NCI-H1105 (cell line): ENCODE results near the gene C20orf141.
"Not testable (repeated sequence)": the region's sequence is repeated elsewhere in the genome, so short reads cannot be mapped to it uniquely, and the experiment has no call there.

Experiments
- DNase-seq: peaks from one replicate; lab custom pipeline; 2025; lab: John Stamatoyannopoulos, UW

Gene C20orf141, protein sequence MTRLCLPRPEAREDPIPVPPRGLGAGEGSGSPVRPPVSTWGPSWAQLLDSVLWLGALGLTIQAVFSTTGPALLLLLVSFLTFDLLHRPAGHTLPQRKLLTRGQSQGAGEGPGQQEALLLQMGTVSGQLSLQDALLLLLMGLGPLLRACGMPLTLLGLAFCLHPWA

DNA sequence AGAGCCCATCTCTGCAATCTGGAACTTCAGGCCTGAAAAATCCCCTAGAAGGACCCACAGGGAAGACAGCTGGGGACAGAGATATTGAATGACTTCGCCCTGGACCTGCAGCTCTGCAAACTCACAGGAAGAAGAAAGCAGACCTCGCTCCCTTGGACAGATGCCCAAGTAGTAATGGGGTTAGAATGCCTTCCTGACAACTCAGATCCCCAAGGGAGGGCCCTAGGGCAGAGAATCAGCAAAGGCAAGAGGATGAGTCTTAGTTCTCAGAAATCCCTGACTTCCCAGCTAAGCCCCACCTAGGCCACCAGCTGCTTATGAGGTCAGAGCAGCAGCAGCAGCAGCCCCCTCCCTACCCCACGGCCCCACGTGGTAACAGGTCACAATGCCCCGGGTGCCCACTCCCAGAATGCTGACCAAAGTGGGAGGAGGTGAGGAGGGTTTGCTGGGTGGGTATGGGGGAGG lies at the start of gene C20orf141:
Gene C20orf141, plus strand, starts transcription at position 401 of the 465 bp plus-strand sequence. CDS start 198 bp downstream, outside the sequence.
- no peak for DNase-seq

DNA sequence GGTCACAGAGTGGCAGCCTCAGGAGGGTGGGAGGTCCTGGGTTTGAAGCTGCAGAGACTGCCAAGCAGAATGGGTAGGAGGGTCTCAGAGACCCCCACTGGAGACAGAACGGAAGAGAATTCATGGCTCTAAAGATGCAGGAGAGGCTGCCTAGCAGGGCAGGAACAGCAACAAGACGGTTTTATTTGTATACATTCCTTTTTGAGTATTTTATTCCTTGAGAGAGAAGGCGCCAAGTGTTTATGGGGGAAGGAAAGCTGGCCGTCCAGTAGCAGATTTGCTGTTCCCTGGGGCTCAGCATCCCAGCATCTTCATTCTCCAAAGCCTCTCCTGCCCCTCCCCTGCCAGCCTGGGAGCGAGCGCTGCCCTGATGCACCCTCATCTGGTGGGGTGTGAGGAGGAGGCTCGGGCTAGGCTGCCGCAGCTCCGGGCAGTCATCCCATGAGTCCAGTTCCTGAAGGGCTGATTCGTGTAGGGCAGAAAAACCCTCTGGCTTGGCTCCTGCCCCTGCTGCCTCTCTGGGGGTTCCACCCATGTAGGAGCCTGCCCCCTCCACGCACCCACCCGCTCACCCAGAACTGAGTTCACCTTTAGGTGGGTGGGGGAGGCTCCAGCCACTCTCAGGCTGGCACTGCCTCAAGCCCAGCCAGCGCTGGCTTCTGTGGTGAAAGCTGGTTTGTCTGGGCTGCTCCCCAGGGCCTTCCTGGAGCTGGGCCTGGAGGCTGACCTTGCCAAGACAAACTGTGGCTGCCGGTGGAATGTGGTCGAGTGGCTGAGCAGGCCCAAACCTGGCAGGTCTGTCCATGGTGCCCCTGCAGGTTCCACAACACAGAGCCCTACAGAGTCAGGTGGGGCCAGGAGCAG lies 46.8 kb upstream of the C20orf141 start:
- DNase-seq: no peak

DNA sequence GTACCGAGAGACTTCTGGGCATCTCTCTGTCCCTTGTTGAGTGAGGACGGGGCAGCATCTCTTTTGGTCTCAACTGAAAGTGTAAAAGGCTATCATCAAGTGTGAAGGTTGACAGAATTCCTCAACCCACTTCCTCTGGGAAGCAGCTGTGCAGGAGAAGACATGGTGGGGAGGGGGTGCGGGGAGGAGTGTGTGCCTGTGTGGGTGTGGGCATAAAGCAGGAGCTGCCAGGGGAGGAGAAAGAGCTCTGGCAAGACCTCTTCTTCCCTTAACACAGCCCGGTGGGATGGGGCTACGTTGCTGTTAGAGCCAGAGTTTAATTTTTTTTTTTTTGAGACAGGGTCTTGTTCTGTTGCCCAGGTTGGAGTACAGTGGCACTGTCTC lies 46.2 kb upstream of the C20orf141 start:
- no peak for DNase-seq

DNA sequence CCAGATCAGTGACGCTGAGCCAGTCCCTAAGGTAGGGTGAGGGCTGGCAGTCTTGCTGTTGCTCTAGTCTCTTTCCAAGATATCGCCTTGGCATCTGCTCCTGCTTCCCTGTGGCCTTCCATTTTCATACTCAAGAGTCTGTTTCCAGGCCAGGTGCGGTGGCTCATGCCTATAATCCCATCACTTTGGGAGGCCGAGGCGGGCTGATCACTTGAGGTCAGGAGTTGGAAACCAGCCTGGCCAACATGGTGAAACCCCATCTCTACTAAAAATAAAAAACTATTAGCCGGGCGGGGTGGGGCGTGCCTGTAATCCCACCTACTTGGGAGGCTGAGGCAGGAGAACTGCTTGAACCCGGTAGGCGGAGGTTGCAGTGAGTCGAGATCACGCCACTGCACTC lies 44.7 kb upstream of the C20orf141 start:
- not testable (repeated sequence) for DNase-seq

DNA sequence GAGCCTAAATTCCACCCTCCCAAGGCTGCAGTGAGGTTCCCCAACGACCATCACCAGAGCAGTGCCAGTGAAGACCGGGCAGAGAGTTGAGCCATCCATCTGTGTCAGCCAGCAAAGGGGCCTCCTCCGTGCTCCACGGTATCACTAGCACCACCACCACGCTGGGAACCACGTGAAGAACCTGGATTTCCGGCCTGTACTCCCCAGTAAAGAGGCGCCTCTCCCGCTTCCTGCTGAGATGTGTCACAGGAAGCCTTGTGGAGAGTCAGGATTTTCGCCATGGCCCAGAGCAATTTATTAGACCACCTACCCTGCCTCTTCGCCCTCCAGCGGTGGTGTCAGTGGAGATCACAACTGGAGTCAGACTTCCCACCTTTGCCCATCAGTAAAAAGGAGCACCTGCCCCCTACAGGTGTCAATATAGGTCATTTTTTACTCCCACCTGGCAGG lies 43.1 kb upstream of the C20orf141 start:
- DNase-seq: no peak

DNA sequence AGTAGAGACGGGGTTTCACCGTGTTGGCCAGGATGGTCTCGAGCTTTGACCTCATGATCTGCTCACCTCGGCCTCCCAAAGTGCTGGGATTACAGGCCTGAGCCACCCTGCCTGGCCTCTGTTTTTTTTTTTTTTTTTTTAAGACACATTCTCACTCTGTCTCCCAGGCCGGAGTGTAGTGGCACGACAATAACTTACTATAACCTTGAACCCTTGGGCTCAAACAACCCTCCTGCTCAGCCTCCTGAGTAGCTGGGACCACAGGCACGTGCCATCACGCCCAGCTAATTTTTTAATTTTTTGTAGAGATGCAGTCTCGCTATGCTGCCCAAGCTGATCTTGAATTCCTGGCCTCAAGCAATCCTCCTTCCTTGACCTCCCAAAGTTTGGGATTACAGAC lies 41.0 kb upstream of the C20orf141 start:
- no peak for DNase-seq

DNA sequence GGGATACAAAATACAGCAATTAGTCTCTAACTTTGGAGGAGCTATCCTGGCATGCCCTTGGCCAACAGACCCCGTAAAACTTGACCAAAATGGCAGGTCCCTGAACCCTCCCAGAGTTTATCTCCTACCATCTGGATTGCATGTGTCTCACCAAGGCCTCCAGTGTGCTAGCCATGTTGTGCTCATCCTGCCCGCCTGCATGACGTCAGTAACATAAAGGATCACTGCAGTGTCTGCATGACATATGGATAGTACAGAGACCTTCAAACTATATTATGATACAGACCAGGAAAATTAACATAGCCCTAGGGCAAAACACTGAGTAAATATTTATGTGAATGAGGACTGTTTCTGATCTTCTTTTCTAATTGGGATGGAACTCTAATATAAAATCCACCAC lies 39.6 kb upstream of the C20orf141 start:
- DNase-seq: no peak

DNA sequence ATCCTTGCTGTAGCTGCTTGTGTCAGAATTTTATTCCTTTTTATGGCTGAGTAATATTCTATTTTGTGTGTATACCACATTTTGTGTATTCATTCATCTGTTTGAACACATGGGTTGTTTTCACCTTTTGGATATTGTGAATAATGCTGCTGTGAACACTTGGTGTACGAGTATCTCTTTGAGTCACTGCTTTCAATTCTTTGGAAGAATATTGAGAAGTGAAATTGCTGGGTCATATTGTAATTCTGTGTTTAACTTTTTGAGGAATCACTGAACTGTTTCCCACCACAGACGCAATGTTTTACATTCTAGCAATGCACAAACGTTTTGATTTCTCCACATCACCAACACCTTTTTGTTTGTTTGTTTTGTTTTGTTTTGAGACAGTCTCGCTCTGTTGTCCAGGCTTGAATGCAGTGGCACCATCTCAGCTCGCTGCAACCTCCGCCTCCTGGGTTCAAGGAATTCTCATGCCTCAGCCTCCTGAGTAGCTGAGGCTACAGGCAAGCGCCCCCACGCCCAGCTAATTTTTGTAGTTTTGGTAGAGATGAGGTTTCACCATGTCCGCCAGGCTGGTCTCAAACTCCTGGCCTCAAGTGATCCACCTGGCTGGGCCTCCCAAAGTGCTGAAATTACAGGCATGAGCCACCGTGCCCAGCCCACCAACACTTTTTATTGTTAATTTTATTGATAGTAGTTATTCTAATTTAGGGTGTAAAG lies 36.0 kb upstream of the C20orf141 start:
- no peak for DNase-seq

DNA sequence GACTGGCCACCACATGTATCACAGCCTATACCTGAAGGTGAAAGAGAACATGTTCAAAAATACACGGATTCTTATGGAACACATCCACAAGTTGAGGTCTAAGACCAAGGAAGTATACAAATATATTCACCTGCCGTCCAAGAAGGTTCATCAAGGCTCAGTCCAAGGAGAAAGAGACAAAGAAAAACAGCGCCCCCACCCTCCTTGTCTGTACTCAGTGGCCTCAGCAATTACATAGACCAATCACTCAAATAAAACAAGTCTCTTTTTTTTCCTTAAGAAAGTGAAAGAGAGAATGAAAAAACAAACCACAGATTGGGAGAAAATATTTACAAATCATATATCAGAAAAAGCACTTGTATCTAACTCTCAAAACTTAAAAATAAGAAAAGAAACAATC lies 33.8 kb upstream of the C20orf141 start:
- DNase-seq: no peak

DNA sequence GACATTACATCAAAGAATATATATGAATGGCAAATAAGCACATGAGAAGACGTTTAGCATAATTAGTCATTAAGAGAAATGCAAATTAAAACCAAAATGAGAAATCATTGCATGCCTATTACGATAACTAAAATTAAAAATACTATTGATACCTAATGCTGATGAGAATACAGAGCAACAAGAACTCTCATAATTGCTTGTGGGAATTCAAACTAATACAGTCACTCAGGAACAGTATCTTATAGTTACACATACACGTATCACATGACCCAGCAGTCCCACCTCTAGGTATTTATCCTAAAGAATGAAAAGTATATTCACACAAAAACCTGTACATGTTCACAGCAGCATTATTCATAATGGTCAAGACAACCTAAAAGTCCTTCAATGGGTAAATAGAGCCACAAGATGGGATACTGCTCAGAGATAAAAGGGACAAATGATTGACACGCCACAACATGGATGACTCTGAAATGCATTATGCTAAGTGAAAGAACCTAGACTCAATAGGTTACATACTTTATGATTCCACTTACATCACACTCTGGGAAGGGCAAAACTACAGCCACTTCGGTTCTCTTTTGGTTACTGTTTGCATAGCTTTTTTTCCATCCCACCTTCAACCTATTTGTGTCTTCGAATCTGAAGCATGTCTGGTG lies 30.8 kb upstream of the C20orf141 start:
- DNase-seq: no peak

DNA sequence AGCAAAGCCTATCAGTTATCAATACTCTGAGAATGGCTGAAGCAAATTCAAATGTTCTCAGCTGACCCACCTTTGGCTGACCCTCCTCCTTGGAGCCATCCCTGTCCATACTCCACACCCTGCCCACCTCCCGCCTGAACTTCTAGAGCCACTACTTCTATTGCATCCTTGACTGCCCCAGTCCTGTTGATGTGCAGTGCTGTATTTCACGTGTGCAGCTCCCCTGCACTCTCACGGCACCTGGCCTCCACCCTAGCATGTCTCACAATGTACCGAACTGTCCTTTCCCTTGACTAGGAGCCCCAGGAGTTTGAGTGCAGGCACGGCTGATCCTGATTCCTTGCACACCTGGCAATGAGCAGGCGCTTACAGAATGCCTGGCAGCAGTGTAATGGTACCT lies 21.3 kb upstream of the C20orf141 start:
- no peak for DNase-seq

DNA sequence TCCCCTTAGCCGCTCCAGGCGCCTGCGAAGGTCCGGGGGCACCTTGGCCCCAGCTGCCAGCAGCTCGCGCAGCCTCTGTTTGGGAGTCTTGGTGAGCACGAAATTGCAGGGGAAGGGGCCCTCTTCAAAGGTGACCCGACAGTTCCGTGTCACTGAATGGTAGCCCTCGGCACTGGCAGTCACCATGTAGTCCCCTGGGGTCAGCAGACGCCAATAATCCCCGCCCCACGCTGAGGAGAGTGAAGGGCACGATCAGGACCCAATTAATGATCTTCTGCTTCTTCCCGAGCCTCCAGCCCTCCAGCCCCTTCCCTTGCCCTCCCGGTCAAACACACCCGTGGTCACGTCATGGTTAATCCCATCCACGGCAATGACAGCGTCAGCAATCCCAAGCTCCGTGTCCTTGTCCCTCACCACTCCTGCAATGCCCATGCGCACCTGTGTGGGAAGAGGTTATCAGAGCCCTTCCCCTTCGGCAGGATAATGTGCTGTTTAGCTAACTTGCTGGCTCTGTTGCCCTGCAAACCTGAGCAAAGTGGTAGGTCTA lies 20.5 kb upstream of the C20orf141 start:
- DNase-seq: no peak

DNA sequence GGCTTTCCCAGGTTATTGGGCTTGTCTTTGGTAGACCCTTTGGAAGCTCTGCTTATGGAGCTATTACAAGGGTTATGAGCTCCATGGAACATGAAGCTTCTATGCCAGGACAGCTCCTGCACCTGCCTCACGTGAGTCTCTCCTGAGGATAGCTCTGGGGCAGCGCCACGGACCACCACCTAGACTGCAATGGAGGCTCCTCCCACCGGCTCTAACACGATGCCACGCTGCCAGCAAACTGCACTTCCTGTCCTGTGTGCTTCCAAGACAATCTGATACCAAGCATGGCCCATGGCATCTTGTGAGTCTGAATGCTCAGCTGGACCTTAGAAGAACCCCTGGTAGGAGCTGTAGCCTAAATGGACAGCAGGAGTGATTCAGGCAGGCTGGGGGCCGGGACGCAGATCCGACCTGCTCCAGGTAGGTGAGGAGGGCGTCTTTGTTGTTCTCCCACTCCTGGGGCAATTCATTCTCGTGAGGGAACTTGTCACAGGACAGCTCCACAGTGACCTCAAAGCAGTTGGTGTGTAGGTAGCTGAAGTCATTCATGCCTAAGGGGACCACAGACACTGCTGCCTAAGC lies 19.8 kb upstream of the C20orf141 start:
- no peak for DNase-seq

DNA sequence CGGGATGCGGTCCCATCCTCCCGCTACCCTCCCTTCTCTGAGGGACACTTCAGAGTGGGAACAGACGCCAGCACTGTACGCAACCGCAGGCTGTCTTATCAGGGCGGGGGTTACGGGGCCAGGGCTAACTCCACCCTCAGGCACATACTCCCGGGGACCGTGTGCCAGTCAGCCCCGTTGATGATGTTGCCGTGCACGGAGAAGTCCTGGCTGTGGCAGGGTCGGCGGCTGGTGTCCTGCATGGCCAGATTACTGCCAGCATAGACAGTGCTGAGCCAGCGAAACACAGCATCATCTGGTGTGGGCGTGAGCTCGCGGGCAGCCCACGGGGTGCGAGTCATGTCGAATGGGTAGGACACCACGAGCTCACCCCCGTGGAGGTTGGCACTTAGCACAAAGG lies 19.3 kb upstream of the C20orf141 start:
- no peak for DNase-seq

DNA sequence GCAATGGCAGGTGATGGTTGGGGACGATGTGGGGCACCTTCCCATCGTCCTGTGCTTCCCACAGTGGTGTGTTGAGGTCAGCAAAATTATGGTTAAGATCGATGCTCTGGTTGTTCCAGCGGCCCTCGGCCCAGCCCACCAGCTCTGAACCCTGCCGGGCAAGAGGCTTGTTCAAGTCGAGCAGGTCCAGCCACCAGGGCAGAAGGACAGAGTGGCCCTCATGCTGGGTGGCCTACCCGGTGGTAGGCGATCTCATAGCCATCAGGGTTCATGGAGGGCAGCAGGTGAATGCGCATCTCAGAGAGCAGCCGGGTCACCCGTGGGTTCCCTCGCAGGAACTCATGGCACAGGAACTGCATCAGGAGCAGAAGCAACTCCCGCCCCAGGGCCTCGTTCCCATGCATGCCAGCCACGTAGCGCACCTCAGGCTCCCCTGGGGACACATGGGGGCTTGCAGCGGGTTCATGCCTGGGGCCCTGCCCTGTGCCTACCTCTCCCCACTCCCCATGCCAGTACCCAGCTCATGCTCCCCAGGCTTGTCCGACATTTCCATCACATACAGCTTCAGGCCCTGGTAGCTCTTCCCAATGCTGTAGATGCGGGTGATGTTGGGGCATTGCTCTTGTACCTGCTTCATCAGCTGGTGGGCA lies 18.7 kb upstream of the C20orf141 start:
- no peak for DNase-seq

DNA sequence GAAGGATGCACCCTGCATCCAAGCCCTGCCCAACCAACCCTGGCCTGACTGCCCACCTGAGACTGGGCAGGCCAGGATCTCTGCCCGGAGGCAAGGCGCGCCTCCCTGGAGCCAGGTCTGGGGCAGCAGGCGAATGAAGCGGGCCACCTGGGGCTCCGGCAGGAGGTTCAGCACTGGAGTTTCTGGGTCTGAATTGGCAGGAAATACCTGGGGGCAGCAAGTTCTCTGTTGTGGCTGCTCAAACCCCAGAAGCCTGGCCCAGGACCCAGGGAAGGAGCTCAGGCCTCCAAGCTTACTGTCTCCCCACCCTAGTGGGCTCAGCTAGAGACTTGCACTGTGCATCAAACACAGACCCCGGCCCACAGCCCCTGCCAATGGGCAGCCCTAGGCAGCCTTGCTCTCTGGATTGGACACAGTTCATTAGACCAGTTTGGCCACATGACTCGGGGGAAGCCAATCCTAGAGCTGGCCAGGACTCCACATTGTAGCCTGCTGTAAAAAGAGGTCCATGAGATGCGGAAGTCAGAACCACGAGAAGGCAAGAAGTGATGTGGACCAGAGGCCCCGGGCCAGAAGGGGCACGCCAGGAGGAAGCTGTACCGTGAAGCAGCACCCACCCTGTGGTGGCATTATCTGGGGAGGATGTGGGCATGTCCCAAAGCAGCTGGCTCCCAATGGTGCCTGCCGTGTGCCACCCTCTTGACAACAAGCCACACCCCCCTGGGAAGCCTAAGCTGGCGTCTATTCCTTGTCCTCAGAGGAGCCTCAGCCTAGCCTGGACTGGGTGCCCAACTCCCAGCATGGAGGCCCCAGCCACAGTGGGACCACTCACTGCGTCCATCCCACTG lies 17.4 kb upstream of the C20orf141 start:
- DNase-seq: no peak

DNA sequence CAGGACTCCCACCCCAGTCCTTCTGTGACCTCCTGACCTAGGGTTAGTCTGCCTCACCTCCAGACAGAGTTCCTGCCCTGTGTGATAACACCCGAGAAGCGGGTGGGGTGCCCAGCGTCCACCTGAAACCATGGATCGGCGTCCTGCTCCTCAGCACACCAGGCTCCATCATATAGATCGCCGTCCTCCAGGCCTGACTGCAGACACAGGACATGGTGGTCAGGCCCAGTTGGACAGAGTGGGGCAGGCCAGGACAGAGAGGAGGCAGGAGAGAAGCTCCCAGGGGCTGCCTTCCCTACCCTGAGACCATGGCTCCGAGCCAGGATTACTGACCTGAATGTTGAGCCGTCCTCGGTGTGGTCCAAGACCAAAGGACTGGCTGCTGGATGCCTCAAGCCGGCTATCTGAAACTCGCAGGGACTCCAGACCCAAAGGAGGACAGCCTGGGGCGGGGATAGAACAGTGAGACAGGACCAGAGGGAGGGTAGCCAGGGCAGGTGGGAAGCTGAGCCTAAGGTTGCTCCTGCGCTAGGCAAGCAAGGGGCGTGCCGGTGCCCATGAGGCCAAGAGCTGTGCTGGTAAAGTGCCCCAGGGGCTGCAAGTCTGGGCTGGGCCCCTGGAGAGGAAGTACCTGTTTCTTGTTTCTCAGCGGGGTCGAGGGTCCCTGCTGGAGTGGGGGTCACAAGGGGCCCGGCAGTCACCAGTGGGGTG lies 16.5 kb upstream of the C20orf141 start:
- DNase-seq: no peak

DNA sequence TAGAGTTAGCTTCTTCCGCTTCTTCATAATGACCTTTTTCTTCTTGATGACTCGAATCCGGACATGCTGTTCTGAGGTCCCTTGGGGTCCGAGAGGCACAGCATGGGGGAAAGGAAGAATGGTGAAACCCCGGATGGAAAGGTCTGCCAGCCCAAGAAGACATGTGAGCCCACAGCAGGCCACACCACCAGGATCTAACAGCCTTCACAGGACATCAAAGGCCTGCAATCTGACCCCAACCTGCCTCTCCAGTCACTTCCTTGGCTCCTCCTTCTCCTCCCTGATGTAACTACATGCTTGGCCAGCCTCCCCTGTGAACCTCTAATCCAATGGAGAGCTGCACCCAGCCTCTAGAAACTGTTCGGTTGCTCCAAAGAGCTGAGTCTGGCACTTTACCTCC lies 16.0 kb upstream of the C20orf141 start:
- no peak for DNase-seq

DNA sequence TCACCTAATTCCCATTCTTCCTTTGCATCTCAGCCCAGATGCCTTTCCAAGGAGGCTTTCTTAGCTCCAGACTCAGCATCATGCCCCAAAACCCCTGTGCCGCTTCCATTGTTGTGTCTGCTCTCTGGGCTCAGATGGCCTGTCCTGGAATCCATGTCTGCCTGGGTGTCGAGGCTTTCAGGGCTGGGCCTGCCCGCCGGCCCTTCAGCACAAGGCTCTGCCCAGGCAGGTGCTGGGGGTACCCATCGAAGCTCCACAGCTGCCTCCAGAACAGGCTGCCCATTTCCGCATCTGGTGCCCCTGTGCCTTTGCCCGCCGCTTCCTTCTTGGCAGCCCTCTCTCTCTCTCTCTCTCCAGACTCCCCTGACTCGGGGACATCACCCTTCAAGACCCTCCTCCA lies 15.5 kb upstream of the C20orf141 start:
- DNase-seq: no peak
